ENCODE data around the gene MEF2A.

DNA sequence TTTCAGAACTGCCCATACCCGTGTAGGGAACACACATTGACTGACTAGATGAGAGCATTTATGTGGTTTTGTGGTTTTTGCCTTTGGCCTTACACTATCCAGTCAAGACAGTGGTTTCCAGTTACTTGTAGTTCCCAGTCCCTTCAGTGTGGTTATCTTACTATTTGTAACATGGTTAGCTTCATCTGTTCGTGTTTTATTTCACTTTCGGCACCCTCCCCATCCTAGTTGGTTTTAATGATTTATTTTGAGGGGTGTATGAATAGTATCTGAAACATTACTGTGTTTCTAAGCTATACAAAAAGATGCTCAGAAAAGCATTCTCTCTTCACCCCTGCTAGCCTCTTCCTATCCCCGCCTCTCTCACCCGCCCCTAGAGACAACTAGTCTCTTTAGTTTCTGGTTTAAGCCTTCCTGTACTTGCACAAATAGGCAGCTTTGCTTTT lies 153.3 kb downstream of the MEF2A start:
- TF ChIP-seq, protein P1, sequence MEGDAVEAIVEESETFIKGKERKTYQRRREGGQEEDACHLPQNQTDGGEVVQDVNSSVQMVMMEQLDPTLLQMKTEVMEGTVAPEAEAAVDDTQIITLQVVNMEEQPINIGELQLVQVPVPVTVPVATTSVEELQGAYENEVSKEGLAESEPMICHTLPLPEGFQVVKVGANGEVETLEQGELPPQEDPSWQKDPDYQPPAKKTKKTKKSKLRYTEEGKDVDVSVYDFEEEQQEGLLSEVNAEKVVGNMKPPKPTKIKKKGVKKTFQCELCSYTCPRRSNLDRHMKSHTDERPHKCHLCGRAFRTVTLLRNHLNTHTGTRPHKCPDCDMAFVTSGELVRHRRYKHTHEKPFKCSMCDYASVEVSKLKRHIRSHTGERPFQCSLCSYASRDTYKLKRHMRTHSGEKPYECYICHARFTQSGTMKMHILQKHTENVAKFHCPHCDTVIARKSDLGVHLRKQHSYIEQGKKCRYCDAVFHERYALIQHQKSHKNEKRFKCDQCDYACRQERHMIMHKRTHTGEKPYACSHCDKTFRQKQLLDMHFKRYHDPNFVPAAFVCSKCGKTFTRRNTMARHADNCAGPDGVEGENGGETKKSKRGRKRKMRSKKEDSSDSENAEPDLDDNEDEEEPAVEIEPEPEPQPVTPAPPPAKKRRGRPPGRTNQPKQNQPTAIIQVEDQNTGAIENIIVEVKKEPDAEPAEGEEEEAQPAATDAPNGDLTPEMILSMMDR (IDR thresholded peaks at IDR 0.05): no peak
- TF ChIP-seq POLR2A (IDR thresholded peaks at IDR 0.05): no peak
